ENCODE results near the gene ZBTB2. TPM values are rescaled to one million over a fixed set of nuclear protein-coding genes. Genes with fewer than 3 reads are reported as not detected.

Gene ZBTB2
- total RNA-seq, 1 donor from 2014 or later = 11.6 TPM

GRCh38 chr6:151338651-151339200, 52.6 kb downstream of the ZBTB2 start:
- peaks cover 1% of the 10 kb centered on the region for H3K27me3 Mint-ChIP-seq (ENCODE audit: unreplicated experiment)
- H3K4me1 Mint-ChIP-seq (ENCODE audit: unreplicated experiment) = peaks cover 2% of the 10 kb centered on the region
- no peak overlapping the region for H3K27ac Mint-ChIP-seq (ENCODE audit: unreplicated experiment)
- no peak for DNase-seq (ENCODE audit: low spot score)
- no peaks in the 10 kb centered on the region for H3K9me3 Mint-ChIP-seq (ENCODE audit: unreplicated experiment)
- H3K36me3 Mint-ChIP-seq (ENCODE audit: low read depth, unreplicated experiment) = no peaks in the 10 kb centered on the region
- TF ChIP-seq CTCF (IDR thresholded peaks at IDR 0.05; ENCODE audit: unreplicated experiment) = no peak
- H3K4me3 Mint-ChIP-seq (ENCODE audit: unreplicated experiment) = no peak overlapping the region

- Mint-ChIP-seq H3K4me3 (ENCODE audit: unreplicated experiment) (no peak overlapping the region), H3K27ac (ENCODE audit: unreplicated experiment) (no peak overlapping the region), H3K4me1 (ENCODE audit: unreplicated experiment) (peaks cover 2% of the 10 kb centered on the region), H3K27me3 (ENCODE audit: unreplicated experiment) (peaks cover 1% of the 10 kb centered on the region), H3K36me3 (ENCODE audit: low read depth, unreplicated experiment) (peaks cover 4% of the 10 kb centered on the region), H3K9me3 (ENCODE audit: unreplicated experiment) (no peaks in the 10 kb centered on the region)
- no peak for DNase-seq (ENCODE audit: low spot score)
- no peak for TF ChIP-seq CTCF (IDR thresholded peaks at IDR 0.05; ENCODE audit: unreplicated experiment)
Measured at GRCh38 chr6:151335930-151336329, 55.4 kb downstream of the ZBTB2 start.

- peaks cover 4% of the 10 kb centered on the region for H3K36me3 Mint-ChIP-seq (ENCODE audit: low read depth, unreplicated experiment)
- H3K4me3 Mint-ChIP-seq (ENCODE audit: unreplicated experiment) = no peak overlapping the region
Measured at GRCh38 chr6:151330130-151330696, 61.1 kb downstream of the ZBTB2 start.

GRCh38 chr6:151327101-151327500, 64.3 kb downstream of the ZBTB2 start:
- TF ChIP-seq CTCF (IDR thresholded peaks at IDR 0.05; ENCODE audit: unreplicated experiment) = no peak
- Mint-ChIP-seq H3K36me3 (ENCODE audit: low read depth, unreplicated experiment) (peaks cover 8% of the 10 kb centered on the region), H3K27me3 (ENCODE audit: unreplicated experiment) (peaks cover 4% of the 10 kb centered on the region), H3K9me3 (ENCODE audit: unreplicated experiment) (no peaks in the 10 kb centered on the region), H3K27ac (ENCODE audit: unreplicated experiment) (no peak overlapping the region), H3K4me3 (ENCODE audit: unreplicated experiment) (no peak overlapping the region), H3K4me1 (ENCODE audit: unreplicated experiment) (peaks cover 20% of the 10 kb centered on the region)
- no peak for DNase-seq (ENCODE audit: low spot score)

More at GRCh38 chr6:151330130-151330696, 61.1 kb downstream of the ZBTB2 start:
- no peak for DNase-seq (ENCODE audit: low spot score)
- Mint-ChIP-seq H3K27me3 (ENCODE audit: unreplicated experiment) (peaks cover 2% of the 10 kb centered on the region), H3K9me3 (ENCODE audit: unreplicated experiment) (no peaks in the 10 kb centered on the region), H3K27ac (ENCODE audit: unreplicated experiment) (no peak overlapping the region), H3K4me1 (ENCODE audit: unreplicated experiment) (peaks cover 6% of the 10 kb centered on the region)
- no peak for TF ChIP-seq CTCF (IDR thresholded peaks at IDR 0.05; ENCODE audit: unreplicated experiment)

- TF ChIP-seq CTCF (IDR thresholded peaks at IDR 0.05; ENCODE audit: unreplicated experiment) = no peak
- DNase-seq (ENCODE audit: low spot score) = no peak
- Mint-ChIP-seq H3K4me3 (ENCODE audit: unreplicated experiment) (peak overlapping the region; percentile 90), H3K4me1 (ENCODE audit: unreplicated experiment) (peaks cover 20% of the 10 kb centered on the region), H3K27me3 (ENCODE audit: unreplicated experiment) (peaks cover 4% of the 10 kb centered on the region), H3K36me3 (ENCODE audit: low read depth, unreplicated experiment) (peaks cover 12% of the 10 kb centered on the region), H3K9me3 (ENCODE audit: unreplicated experiment) (no peaks in the 10 kb centered on the region), H3K27ac (ENCODE audit: unreplicated experiment) (no peak overlapping the region)
Measured at GRCh38 chr6:151326116-151326825, 65.1 kb downstream of the ZBTB2 start.

Measured in endothelial cell (in vitro differentiated cells).